Measurements from ENCODE around the gene COL4A2.

COL4A2 gene

DNA sequence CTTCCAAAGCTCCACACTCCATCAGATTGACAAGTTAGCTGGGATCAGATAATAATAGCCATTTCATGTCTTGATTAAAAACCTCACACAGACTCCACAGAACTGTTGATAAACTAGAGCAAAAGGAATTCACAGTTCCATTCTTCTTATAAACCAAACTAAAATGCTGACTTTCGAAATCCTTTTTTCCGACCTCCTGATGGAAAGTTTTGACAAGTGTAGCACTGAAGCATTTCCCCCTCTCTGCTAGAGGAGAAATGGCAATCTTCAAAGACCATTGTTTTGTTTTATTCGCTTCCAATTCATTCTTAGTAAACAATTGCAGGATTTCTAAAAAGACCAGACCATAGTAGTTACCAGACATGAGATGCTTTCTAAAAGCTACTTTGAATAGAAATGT is 58.8 kb downstream of the COL4A2 start:
- no peak for DNase-seq (ENCODE audit: extremely low read depth, low read depth)
- H3K4me3 ChIP-seq (replicated peaks; ENCODE audit: low read depth, low read length), result no peak overlapping the region
- TF ChIP-seq, protein P1, sequence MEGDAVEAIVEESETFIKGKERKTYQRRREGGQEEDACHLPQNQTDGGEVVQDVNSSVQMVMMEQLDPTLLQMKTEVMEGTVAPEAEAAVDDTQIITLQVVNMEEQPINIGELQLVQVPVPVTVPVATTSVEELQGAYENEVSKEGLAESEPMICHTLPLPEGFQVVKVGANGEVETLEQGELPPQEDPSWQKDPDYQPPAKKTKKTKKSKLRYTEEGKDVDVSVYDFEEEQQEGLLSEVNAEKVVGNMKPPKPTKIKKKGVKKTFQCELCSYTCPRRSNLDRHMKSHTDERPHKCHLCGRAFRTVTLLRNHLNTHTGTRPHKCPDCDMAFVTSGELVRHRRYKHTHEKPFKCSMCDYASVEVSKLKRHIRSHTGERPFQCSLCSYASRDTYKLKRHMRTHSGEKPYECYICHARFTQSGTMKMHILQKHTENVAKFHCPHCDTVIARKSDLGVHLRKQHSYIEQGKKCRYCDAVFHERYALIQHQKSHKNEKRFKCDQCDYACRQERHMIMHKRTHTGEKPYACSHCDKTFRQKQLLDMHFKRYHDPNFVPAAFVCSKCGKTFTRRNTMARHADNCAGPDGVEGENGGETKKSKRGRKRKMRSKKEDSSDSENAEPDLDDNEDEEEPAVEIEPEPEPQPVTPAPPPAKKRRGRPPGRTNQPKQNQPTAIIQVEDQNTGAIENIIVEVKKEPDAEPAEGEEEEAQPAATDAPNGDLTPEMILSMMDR (IDR thresholded peaks at IDR 0.05; ENCODE audit: low read depth, low read length, missing control alignments), result no peak

DNA sequence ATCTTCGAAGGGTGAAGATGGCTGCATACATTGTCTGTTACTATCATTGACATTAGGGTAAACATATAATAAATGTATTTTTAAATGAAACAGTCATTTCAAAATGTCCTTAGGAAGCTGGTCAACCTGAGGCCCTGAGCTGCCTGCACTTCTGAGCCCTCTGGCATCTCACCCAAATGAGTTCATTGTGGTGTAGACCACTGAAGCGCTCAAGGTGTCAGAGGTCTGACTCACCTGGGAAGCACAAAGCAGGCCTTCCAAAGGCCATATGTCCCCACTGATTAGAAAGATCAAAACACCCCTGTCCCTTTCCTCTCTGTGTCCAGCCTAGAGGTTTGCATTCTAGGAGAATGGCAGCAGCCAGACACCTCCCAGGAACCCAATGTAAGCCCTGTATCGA is 59.6 kb downstream of the COL4A2 start:
- H3K4me3 ChIP-seq (replicated peaks; ENCODE audit: low read depth, low read length), result no peak overlapping the region
- TF ChIP-seq, protein P1 (IDR thresholded peaks at IDR 0.05; ENCODE audit: low read depth, low read length, missing control alignments), result no peak
- DNase-seq (ENCODE audit: extremely low read depth, low read depth), result no peak

DNA sequence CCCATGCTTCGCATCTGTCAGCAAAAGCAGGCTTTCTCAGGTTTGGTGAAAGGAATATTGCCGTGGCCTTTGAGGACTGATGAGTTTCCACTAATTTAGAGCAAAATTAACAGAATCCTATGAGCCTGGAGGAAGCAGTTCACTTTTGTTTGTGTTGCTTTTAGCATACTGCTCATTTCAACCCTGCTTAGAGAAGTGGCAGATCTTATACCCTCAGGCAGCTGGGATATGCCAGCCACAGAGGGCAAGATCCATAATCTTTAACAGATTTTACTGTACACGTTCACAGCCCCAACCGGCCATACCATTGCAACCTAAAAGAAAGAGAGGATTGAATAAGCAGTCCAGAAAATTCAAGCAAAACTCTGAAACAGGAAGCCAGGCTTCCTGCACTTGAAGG is 60.5 kb downstream of the COL4A2 start:
- TF ChIP-seq, protein P1 (IDR thresholded peaks at IDR 0.05; ENCODE audit: low read depth, low read length, missing control alignments), result no peak
- DNase-seq (ENCODE audit: extremely low read depth, low read depth), result no peak
- no peak overlapping the region for H3K4me3 ChIP-seq (replicated peaks; ENCODE audit: low read depth, low read length)

DNA sequence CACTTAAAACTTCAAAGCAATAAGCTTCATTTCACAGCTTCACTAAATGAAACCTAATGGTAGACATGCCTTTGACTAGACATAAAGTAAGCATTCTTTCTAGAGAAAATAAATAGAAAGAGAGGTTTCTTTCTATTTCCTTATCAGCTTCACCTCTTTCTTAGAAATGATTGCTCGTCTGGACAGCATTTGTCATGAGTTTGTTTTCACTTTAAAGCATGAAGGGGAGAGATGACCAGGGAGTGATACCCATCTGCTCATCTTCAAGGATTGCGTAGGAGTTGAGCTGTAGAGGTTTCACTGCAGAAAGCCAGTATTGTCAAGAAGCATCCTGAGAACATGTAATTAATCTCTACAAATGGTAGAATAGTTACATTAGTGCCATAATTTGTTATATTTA is 61.3 kb downstream of the COL4A2 start:
- no peak overlapping the region for H3K4me3 ChIP-seq (replicated peaks; ENCODE audit: low read depth, low read length)
- no peak for DNase-seq (ENCODE audit: extremely low read depth, low read depth)
- TF ChIP-seq, protein P1 (IDR thresholded peaks at IDR 0.05; ENCODE audit: low read depth, low read length, missing control alignments), result no peak

DNA sequence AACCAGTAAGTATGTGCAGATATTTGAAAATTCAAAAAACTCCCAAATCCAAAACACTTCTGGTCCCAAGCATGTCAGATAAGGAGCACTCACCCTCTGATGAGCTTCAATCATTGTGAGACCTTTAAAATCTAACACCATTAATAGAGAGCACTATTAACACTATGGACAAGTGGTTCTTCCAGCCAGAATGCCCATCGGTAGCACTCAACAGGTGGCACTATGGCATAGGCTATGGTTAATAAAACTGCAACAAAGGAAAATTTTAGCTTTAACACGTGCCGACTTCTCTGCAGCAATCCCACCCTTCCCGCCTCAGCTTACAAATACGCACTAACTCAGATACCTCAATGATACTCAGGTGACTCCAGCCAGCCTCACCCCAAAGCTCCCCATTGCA is 62.3 kb downstream of the COL4A2 start:
- TF ChIP-seq, protein P1 (IDR thresholded peaks at IDR 0.05; ENCODE audit: low read depth, low read length, missing control alignments), result no peak
- DNase-seq (ENCODE audit: extremely low read depth, low read depth), result no peak
- no peak overlapping the region for H3K4me3 ChIP-seq (replicated peaks; ENCODE audit: low read depth, low read length)

DNA sequence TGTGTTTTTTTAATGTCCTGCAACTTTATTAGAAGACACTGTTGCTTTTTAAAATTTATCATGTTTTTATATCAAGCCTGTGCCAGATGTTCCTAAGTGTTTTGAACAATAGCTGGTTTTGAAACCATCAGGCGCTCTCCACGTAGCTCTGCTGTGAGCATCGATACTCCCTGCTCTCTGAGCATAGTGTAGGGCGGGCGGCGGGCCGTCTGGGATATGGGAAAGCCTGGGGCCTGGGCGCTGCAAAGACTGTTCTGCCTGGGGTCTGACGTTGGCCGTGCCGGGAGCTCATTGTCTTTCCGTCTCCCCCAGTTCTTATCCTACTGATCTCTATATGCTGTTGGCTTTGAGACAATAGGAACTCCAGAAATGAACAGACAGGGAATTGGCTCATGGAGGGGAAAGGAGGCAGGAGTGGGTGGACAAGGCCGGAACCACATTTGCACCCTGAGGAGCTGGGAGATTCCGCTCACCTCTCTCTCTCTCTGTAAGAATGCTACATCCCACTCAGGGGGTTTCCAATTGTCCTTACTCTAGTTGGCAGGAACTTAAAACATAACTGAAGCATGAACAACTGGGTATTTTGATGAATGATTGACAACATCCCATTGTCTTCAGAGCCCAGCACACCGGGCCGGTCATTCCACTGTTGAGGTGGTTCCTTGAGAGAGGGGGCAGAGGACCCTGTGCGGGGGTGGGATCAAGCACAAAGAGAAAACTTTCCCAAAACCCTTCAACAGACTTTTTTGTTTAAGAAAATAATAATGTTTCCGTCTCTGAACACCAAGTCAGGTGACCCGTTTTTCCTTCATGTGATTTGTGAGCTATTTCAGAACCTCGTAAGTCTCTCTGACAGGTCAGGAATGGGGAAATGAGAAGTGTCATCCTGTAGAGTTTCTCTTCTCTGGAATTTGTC is 64.7 kb downstream of the COL4A2 start:
- no peak overlapping the region for H3K4me3 ChIP-seq (replicated peaks; ENCODE audit: low read depth, low read length)
- no peak for DNase-seq (ENCODE audit: extremely low read depth, low read depth)
- TF ChIP-seq, protein P1 (IDR thresholded peaks at IDR 0.05; ENCODE audit: low read depth, low read length, missing control alignments), result no peak
